K562 (cell line): ENCODE data around the gene APOLD1. TPM values are rescaled to one million over a fixed set of nuclear protein-coding genes. Genes with fewer than 3 reads are reported as not detected.

ENCODE experiments used
- BDP1 ChIP-seq: IDR thresholded peaks from 3 replicates; pipeline ENCODE4 v1.6.1; 2011; ENCODE audit not compliant: insufficient read length, insufficient read depth
- CHD4 ChIP-seq: fragments of 200-600 bp; sonication (generic); IDR thresholded peaks from 3 replicates; pipeline ENCODE4 v1.6.1; 2012; ENCODE audit warnings: low read depth, mild to moderate bottlenecking, mixed read lengths, low read length, inconsistent platforms; ENCODE audit not compliant: insufficient read depth, insufficient replicate concordance, poor library complexity, severe bottlenecking
- CXXC5 ChIP-seq: fragments of 250-450 bp; sonication (Bioruptor Pico); IDR thresholded peaks from 2 replicates; pipeline ENCODE4 v1.8.0; 2022; ENCODE audit warnings: inconsistent platforms, mild to moderate bottlenecking, moderate library complexity
- JUND ChIP-seq, 2 experiments: IDR thresholded peaks; 2 replicates in 1 of 2; 3 replicates in 1 of 2; pipeline ENCODE4 v1.6.1; 2011; ENCODE audit warnings: borderline replicate concordance in 2 of 2, low read depth in 2 of 2, low read length in 2 of 2, improper control_type of control experiment in 1 of 2, missing biosample characterization in 1 of 2, missing genetic modification characterization in 1 of 2, missing genetic modification reagents in 1 of 2
- KDM1A ChIP-seq, 2 experiments: fragments of 450-650 bp; IDR thresholded peaks; 2 replicates each; pipeline ENCODE4 v1.6.1; 2016; ENCODE audit warnings: mild to moderate bottlenecking in 2 of 2
- L3MBTL2 ChIP-seq: fragments of 450-650 bp; IDR thresholded peaks from 2 replicates; pipeline ENCODE4 v1.6.1; 2016; ENCODE audit warnings: mild to moderate bottlenecking, moderate library complexity
- NRF1 ChIP-seq, 2 experiments: fragments of 450-650 bp; IDR thresholded peaks in 1 of 2; conservative IDR thresholded peaks in 1 of 2; 2 replicates each; pipeline ENCODE4 v1.6.1; 2014; ENCODE audit warnings: mild to moderate bottlenecking in 2 of 2
- RBM39 ChIP-seq: fragments of 200-400 bp; formaldehyde crosslinking; optimal IDR thresholded peaks from 2 replicates; pipeline ENCODE3; 2018; ENCODE audit warnings: low read depth, low read length
- TFAM ChIP-seq: fragments of 250-450 bp; sonication (Bioruptor Pico); conservative IDR thresholded peaks from 2 replicates; pipeline ENCODE4 v1.5.0; 2021; ENCODE audit warnings: mild to moderate bottlenecking, moderate library complexity
- ZKSCAN3 ChIP-seq: fragments of 250-450 bp; sonication (Bioruptor Pico); IDR thresholded peaks from 2 replicates; pipeline ENCODE4 v1.4.0; 2020
- polyA plus RNA-seq, 8 experiments: library from polyadenylated mRNA; depleted of rRNA in 4 of 8; stranded (reverse) in 5 of 8; unstranded in 3 of 8; fragments of >200 nt; fragmentation: Nextera tagmentation in 2 of 8; fragmentation: Illumina TruSeq in 1 of 8; extraction: Ambion mirVana in 2 of 8; extraction: Trizol in 1 of 8; gene quantifications; 2 replicates each; pipeline versions ENCODE4 v1.2.1 to v1.2.3, GENCODE V29; 2011 to 2014; ENCODE audit warnings: inconsistent platforms in 1 of 8, missing spikeins in 1 of 8
- total RNA-seq, 7 experiments: library from RNA; depleted of rRNA in 6 of 7; stranded (reverse); fragments of >200 nt in 6 of 7; fragmentation: Illumina TruSeq in 2 of 7; extraction: Trizol in 2 of 7; gene quantifications; 2 replicates each; pipeline versions ENCODE4 v1.2.1 to v1.2.3, GENCODE V29; 2011 to 2021; ENCODE audit warnings: low replicate concordance in 1 of 7
- TF ChIP-seq, protein P1 (sequence below), 2 experiments: fragments of 450-650 bp; formaldehyde crosslinking in 1 of 2; IDR thresholded peaks; 2 replicates each; pipeline versions ENCODE4 v1.4.0 to v1.6.1; 2014 to 2020; ENCODE audit warnings: mild to moderate bottlenecking in 2 of 2, borderline replicate concordance in 1 of 2, low read depth in 1 of 2
- TF ChIP-seq, protein P2 (sequence below), 3 experiments: IDR thresholded peaks in 2 of 3; conservative IDR thresholded peaks in 1 of 3; 2 replicates each; pipeline ENCODE4 v1.5.1; 2011 to 2012; ENCODE audit warnings: low read length in 3 of 3, mild to moderate bottlenecking in 3 of 3, control low read depth in 2 of 3, improper control_type of control experiment in 1 of 3, inconsistent platforms in 1 of 3, low read depth in 1 of 3, mixed read lengths in 1 of 3, moderate library complexity in 1 of 3; ENCODE audit not compliant: insufficient read depth in 2 of 3

The APOLD1 gene
- total and polyA plus RNA-seq, 9 of the 15 experiments (the other 6 are each of a cell fraction or from before 2014, with no cell fraction given), result 0.28 to 1.1 (median 0.61) TPM

DNA sequence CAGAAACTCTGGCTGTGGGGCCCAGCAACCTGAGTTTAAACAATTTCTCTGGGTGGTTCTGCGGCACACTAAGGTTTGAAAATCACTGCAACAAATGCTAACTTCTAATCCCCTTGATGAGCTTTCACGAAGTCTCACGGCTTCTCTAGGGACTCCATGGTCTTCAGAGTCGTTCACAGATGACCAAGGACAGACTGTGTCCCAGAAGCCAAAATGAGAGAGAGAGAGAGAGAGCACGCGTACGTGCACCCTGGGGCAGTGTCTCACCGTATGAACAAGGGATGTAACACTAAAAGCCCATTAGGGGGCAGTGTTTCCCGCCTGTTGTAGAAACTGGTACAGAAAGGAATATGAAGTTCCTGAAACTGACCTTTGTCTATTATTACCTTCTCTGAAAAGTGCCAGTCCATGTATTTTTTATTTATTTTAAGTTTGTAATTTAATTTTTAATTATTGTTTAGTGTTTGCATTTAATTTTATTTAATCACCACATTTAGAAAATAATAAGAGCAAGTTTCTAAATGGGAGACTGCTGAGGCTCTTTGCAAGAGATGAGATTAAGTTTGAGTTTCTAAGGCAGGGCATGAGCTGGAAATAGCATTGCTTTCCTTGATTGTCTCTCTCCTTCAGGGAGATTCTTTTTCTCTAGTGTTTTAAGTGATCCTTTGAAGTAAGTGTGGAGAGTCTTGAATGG, 3.4 kb downstream of the APOLD1 start (continued):
- TF ChIP-seq, protein P1, sequence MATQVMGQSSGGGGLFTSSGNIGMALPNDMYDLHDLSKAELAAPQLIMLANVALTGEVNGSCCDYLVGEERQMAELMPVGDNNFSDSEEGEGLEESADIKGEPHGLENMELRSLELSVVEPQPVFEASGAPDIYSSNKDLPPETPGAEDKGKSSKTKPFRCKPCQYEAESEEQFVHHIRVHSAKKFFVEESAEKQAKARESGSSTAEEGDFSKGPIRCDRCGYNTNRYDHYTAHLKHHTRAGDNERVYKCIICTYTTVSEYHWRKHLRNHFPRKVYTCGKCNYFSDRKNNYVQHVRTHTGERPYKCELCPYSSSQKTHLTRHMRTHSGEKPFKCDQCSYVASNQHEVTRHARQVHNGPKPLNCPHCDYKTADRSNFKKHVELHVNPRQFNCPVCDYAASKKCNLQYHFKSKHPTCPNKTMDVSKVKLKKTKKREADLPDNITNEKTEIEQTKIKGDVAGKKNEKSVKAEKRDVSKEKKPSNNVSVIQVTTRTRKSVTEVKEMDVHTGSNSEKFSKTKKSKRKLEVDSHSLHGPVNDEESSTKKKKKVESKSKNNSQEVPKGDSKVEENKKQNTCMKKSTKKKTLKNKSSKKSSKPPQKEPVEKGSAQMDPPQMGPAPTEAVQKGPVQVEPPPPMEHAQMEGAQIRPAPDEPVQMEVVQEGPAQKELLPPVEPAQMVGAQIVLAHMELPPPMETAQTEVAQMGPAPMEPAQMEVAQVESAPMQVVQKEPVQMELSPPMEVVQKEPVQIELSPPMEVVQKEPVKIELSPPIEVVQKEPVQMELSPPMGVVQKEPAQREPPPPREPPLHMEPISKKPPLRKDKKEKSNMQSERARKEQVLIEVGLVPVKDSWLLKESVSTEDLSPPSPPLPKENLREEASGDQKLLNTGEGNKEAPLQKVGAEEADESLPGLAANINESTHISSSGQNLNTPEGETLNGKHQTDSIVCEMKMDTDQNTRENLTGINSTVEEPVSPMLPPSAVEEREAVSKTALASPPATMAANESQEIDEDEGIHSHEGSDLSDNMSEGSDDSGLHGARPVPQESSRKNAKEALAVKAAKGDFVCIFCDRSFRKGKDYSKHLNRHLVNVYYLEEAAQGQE (IDR thresholded peaks at IDR 0.05; ENCODE audit: borderline replicate concordance), result peak; percentile 53; the same call in 1 of the 2 replicates
- TF ChIP-seq, protein P1 (CRISPR knock-in tag; IDR thresholded peaks at IDR 0.05; ENCODE audit: low read depth), result no peak
- TF ChIP-seq RBM39 (no peak), ZKSCAN3 (CRISPR knock-in tag) (no peak), CHD4 (no peak), KDM1A (IDR thresholded peaks at IDR 0.05) (peak in 1 of 2 experiments; percentile 37; a peak in 1 of 4 replicates), CXXC5 (CRISPR knock-in tag) (peak; percentile 45), JUND (IDR thresholded peaks at IDR 0.05; ENCODE audit: borderline replicate concordance, low read depth, low read length) (peak; percentile 27; the same call in 1 of the 2 replicates), JUND (tag; IDR thresholded peaks at IDR 0.05; ENCODE audit: borderline replicate concordance, low read depth, low read length) (no peak; the same call in 2 of the 3 replicates), BDP1 (no peak), TFAM (no peak), NRF1 (conservative IDR thresholded peaks at IDR 0.05 in 1 of 2, IDR thresholded peaks at IDR 0.05 in 1 of 2) (peak in 1 of 2 experiments; percentile 36; a peak in 1 of 4 replicates), L3MBTL2 (peak; percentile 37; the same call in 1 of the 2 replicates)
- TF ChIP-seq, protein P2, sequence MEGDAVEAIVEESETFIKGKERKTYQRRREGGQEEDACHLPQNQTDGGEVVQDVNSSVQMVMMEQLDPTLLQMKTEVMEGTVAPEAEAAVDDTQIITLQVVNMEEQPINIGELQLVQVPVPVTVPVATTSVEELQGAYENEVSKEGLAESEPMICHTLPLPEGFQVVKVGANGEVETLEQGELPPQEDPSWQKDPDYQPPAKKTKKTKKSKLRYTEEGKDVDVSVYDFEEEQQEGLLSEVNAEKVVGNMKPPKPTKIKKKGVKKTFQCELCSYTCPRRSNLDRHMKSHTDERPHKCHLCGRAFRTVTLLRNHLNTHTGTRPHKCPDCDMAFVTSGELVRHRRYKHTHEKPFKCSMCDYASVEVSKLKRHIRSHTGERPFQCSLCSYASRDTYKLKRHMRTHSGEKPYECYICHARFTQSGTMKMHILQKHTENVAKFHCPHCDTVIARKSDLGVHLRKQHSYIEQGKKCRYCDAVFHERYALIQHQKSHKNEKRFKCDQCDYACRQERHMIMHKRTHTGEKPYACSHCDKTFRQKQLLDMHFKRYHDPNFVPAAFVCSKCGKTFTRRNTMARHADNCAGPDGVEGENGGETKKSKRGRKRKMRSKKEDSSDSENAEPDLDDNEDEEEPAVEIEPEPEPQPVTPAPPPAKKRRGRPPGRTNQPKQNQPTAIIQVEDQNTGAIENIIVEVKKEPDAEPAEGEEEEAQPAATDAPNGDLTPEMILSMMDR (IDR thresholded peaks at IDR 0.05 in 2 of 3, conservative IDR thresholded peaks at IDR 0.05 in 1 of 3; ENCODE audit: insufficient read depth in 2 of 3, low read depth in 1 of 3, low read length in 3 of 3), result peak; percentile 68 to 83 (median 71)
